Raji (cell line): ENCODE measurements around the gene ACOX1.

Source experiments
- POLR2A ChIP-seq: IDR thresholded peaks from 2 replicates; pipeline ENCODE4 v1.6.1; 2011; ENCODE audit warnings: low read depth, low read length, control low read depth; ENCODE audit not compliant: insufficient read depth

ACOX1 gene

GRCh38 chr17:75898065-75898464 is 80.9 kb downstream of the ACOX1 start:
- no peak for TF ChIP-seq POLR2A

GRCh38 chr17:75897160-75898019 is 81.6 kb downstream of the ACOX1 start:
- TF ChIP-seq POLR2A, result no peak

GRCh38 chr17:75896415-75897159 is 82.4 kb downstream of the ACOX1 start, which contains the start of gene TRIM65:
TSS of gene TRIM65 (minus strand) at chr17:75896951. CDS start at chr17:75896937, 14 bp downstream.
- peak; percentile 91 for TF ChIP-seq POLR2A

- TF ChIP-seq POLR2A, result 0 out of 2 replicates have a peak, but pooled peaks have one; percentile 9
These were observed 83.4 kb downstream of the ACOX1 start for GRCh38 chr17:75895370-75896155.

GRCh38 chr17:75894049-75894733 is 84.8 kb downstream of the ACOX1 start:
- no peak for TF ChIP-seq POLR2A

GRCh38 chr17:75893305-75894048 is 85.5 kb downstream of the ACOX1 start:
- no peak for TF ChIP-seq POLR2A

GRCh38 chr17:75892556-75893224 is 86.3 kb downstream of the ACOX1 start:
- no peak for TF ChIP-seq POLR2A

- no peak for TF ChIP-seq POLR2A
These were observed 87.1 kb downstream of the ACOX1 start for GRCh38 chr17:75891605-75892555.
